SK-N-SH (cell line): ENCODE results near the gene PCED1A. TPM values are rescaled to one million over a fixed set of nuclear protein-coding genes. Genes with fewer than 3 reads are reported as not detected.

Experiments used
- CTCF ChIA-PET: fragments of 300-600, 350-600 bp; formaldehyde crosslinking; extraction: SDS; loops from one replicate; lab custom pipeline; 2021; lab: Yijun Ruan, JAX
- POLR2A ChIA-PET: fragments of 350-600 bp; sonication (Branson Sonifier 250); formaldehyde crosslinking; extraction: SDS; loops from one replicate; lab custom pipeline; 2020; ENCODE audit warnings: antibody characterized with exemption, inconsistent platforms; lab: Yijun Ruan, JAX
- DNase-seq: peaks from one replicate; pipeline ENCODE4 v3.0.0; 2012
- H2AFZ ChIP-seq: fragments of 200-600 bp; sonication (generic); 2 replicates; pipeline ENCODE4 v1.8.1; 2016; ENCODE audit warnings: antibody characterized with exemption, mild to moderate bottlenecking, low read depth
- H3F3A ChIP-seq: fragments of 200-600 bp; sonication (generic); replicated peaks from 2 replicates; pipeline ENCODE3; 2016; ENCODE audit warnings: antibody characterized with exemption, mild to moderate bottlenecking; ENCODE audit not compliant: insufficient read depth
- H3K27ac ChIP-seq, 2 experiments: fragments of 200-500 bp in 1 of 2; fragments of 200-600 bp in 1 of 2; sonication (Bioruptor generic) in 1 of 2; sonication (generic), shearing (Covaris generic) in 1 of 2; 2 replicates each; pipeline versions ENCODE4 v1.5.1 to v1.6.1; 2014 to 2016; ENCODE audit warnings: low read depth in 2 of 2, inconsistent platforms in 1 of 2, low read length in 1 of 2, mild to moderate bottlenecking in 1 of 2, mixed read lengths in 1 of 2
- H3K27me3 ChIP-seq: fragments of 200-600 bp; sonication (generic), shearing (Covaris generic); 2 replicates; pipeline ENCODE4 v1.6.1; 2016; ENCODE audit warnings: mixed run types; ENCODE audit not compliant: insufficient read depth
- H3K36me3 ChIP-seq, 2 experiments: fragments of 200-500 bp in 1 of 2; fragments of 200-600 bp in 1 of 2; sonication (Bioruptor generic) in 1 of 2; sonication (generic) in 1 of 2; replicated peaks in 1 of 2; 2 replicates each; pipeline versions ENCODE3 to v1.5.1; 2014 to 2016; ENCODE audit warnings: low read length in 1 of 2, mild to moderate bottlenecking in 1 of 2; ENCODE audit not compliant: insufficient read depth in 2 of 2, control insufficient read depth in 1 of 2
- H3K4me1 ChIP-seq, 2 experiments: fragments of 200-500 bp in 1 of 2; fragments of 200-600 bp in 1 of 2; sonication (Bioruptor generic) in 1 of 2; sonication (generic), shearing (Covaris generic) in 1 of 2; 2 replicates each; pipeline versions ENCODE4 v1.5.1 to v1.6.1; 2014 to 2016; ENCODE audit warnings: low read depth in 1 of 2, low read length in 1 of 2, mixed run types in 1 of 2; ENCODE audit not compliant: insufficient read depth in 2 of 2, control insufficient read depth in 1 of 2
- H3K4me2 ChIP-seq: fragments of 200-600 bp; sonication (generic), shearing (Covaris generic); 2 replicates; pipeline ENCODE4 v1.6.1; 2017; ENCODE audit warnings: mixed run types
- H3K4me3 ChIP-seq, 2 experiments: fragments of 200-500 bp in 1 of 2; fragments of 200-600 bp in 1 of 2; sonication (Bioruptor generic) in 1 of 2; sonication (generic), shearing (Covaris generic) in 1 of 2; 2 replicates each; pipeline versions ENCODE4 v1.5.1 to v1.8.1; 2014 to 2016; ENCODE audit warnings: low read depth in 2 of 2, inconsistent platforms in 1 of 2, low read length in 1 of 2, mild to moderate bottlenecking in 1 of 2, mixed read lengths in 1 of 2, moderate library complexity in 1 of 2
- H3K79me2 ChIP-seq: fragments of 200-600 bp; sonication (generic); 2 replicates; pipeline ENCODE4 v1.8.1; 2017; ENCODE audit warnings: mild to moderate bottlenecking; ENCODE audit not compliant: insufficient read depth
- H3K9ac ChIP-seq: fragments of 200-600 bp; sonication (generic); 2 replicates; pipeline ENCODE4 v1.6.1; 2017; ENCODE audit warnings: mixed run types
- H3K9me2 ChIP-seq: fragments of 200-600 bp; sonication (generic); 2 replicates; pipeline ENCODE4 v1.6.1; 2017; ENCODE audit warnings: mixed run types
- H3K9me3 ChIP-seq: fragments of 200-600 bp; sonication (generic); 2 replicates; pipeline ENCODE4 v1.6.1; 2017; ENCODE audit warnings: mixed run types, mild to moderate bottlenecking, moderate library complexity
- H4K20me1 ChIP-seq: fragments of 200-600 bp; sonication (generic); 2 replicates; pipeline ENCODE4 v1.6.1; 2017; ENCODE audit warnings: mild to moderate bottlenecking, mixed run types; ENCODE audit not compliant: insufficient read depth
- EZH2phosphoT487 ChIP-seq: fragments of 200-600 bp; sonication (generic); IDR thresholded peaks from 2 replicates; pipeline ENCODE4 v1.6.1; 2017; ENCODE audit warnings: low read depth, mixed run types, mild to moderate bottlenecking, antibody characterized with exemption, moderate library complexity, borderline replicate concordance
- JUND ChIP-seq: IDR thresholded peaks from 2 replicates; pipeline ENCODE4 v1.4.0; 2012
- POLR2AphosphoS5 ChIP-seq: IDR thresholded peaks from 2 replicates; pipeline ENCODE4 v1.6.1; 2012; ENCODE audit warnings: low read depth, low read length
- RCOR1 ChIP-seq: fragments of 150-350 bp; IDR thresholded peaks from 2 replicates; pipeline ENCODE4 v1.6.1; 2017; ENCODE audit warnings: antibody characterized with exemption, low read length
- WGBS: methylation state at CpG from one replicate; pipeline ENCODE4 v1.1.6; 2017; ENCODE audit warnings: low lambda C conversion rate; 5-methylcytosine and 5-hydroxymethylcytosine counted together
- polyA plus RNA-seq, 3 experiments: library from polyadenylated mRNA; depleted of rRNA; stranded (reverse); fragments of >200 nt; gene quantifications; 2 replicates each; pipeline ENCODE4 v1.2.3, GENCODE V29; 2012
- TF ChIP-seq, protein P1 (sequence below): IDR thresholded peaks from 2 replicates; pipeline ENCODE4 v1.6.1; 2012; ENCODE audit warnings: mild to moderate bottlenecking, low read depth, low read length, moderate library complexity
- TF ChIP-seq, protein P2 (sequence below): IDR thresholded peaks from 2 replicates; pipeline ENCODE4 v1.4.0; 2012; ENCODE audit warnings: low read depth, borderline replicate concordance
- TF ChIP-seq, protein P3 (sequence below): IDR thresholded peaks from 2 replicates; pipeline ENCODE4 v1.4.0; 2012; ENCODE audit warnings: low read depth
- TF ChIP-seq, protein P4 (sequence below): fragments of 150-350 bp; IDR thresholded peaks from 2 replicates; pipeline ENCODE4 v1.6.1; 2017; ENCODE audit warnings: antibody characterized with exemption, low read length, low read depth, borderline replicate concordance
- TF ChIP-seq, protein P5 (sequence below): fragments of 200-600 bp; sonication (generic); IDR thresholded peaks from 2 replicates; pipeline ENCODE4 v1.6.1; 2017; ENCODE audit warnings: antibody characterized with exemption, mild to moderate bottlenecking, moderate library complexity

PCED1A gene
- polyA plus RNA-seq, 1 of the 3 experiments (the other 2 are of a cell fraction), result 65.2 TPM

DNA sequence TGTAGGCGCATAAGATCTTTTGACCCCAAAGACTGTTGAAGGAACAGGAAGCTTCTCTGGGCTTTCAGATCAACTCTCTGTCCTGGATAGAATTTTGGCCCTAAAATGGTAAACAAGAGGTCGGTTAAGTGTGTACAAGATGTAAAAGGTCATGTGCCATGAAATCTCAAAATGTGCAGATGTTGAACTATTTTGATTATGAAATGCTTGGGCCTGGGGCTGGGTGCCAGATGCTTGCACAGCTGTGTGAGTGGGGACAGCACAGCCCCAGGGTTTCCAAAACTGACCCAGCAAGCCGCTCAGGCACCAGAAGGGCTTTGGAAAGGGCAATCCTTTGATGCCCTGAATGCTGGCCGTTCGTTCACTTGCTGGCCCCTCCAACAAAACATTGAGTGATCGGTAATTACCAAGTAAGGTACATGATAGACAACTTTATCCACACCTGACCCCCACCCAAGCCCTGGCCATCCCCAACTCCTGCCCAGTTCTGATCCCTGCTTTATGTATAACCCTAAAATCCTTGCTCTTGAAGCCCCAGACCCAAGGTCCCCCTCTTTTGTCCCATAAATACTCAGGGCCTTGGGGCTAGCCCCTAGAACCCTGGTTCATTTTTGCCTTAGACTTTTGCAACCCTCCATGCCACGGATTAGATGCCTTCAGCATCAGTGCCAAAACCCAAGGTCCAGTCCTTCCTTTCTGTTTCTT lies 22.4 kb downstream of the PCED1A start (continued):
- TF ChIP-seq, protein P1, sequence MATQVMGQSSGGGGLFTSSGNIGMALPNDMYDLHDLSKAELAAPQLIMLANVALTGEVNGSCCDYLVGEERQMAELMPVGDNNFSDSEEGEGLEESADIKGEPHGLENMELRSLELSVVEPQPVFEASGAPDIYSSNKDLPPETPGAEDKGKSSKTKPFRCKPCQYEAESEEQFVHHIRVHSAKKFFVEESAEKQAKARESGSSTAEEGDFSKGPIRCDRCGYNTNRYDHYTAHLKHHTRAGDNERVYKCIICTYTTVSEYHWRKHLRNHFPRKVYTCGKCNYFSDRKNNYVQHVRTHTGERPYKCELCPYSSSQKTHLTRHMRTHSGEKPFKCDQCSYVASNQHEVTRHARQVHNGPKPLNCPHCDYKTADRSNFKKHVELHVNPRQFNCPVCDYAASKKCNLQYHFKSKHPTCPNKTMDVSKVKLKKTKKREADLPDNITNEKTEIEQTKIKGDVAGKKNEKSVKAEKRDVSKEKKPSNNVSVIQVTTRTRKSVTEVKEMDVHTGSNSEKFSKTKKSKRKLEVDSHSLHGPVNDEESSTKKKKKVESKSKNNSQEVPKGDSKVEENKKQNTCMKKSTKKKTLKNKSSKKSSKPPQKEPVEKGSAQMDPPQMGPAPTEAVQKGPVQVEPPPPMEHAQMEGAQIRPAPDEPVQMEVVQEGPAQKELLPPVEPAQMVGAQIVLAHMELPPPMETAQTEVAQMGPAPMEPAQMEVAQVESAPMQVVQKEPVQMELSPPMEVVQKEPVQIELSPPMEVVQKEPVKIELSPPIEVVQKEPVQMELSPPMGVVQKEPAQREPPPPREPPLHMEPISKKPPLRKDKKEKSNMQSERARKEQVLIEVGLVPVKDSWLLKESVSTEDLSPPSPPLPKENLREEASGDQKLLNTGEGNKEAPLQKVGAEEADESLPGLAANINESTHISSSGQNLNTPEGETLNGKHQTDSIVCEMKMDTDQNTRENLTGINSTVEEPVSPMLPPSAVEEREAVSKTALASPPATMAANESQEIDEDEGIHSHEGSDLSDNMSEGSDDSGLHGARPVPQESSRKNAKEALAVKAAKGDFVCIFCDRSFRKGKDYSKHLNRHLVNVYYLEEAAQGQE, result no peak

DNA sequence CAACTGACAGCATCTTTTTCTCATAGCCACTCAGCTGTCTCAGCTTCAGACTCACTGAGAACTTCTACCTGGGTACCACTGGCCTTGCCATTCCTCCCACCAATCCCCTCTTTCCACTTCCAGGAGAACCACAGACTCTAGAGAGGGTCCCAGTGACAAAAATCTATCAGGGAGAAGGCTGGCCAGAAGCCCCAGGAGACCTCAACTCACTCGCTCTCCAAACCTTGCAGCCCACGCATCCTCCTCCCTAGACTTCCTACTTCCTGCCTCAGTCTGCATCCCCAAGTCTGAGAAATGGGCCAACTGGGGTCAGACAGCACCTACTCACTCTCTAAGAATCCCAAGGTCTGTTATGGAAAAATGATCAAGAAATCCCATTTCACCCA lies 23.1 kb downstream of the PCED1A start:
- WGBS, result 91% methylated on average over 2 of the region's 2 CpGs
- Histone ChIP-seq H3K36me3 (no peaks in the 10 kb centered on the region), H3K27ac (no peak overlapping the region), H3F3A (peaks cover 13% of the 10 kb centered on the region), H3K79me2 (no peaks in the 10 kb centered on the region), H3K4me1 (peaks cover 14 to 18% of the 10 kb centered on the region in 2 experiments; a peak in 2 of 4 replicates), H3K9me3 (peaks cover 1% of the 10 kb centered on the region), H3K9me2 (no peaks in the 10 kb centered on the region), H4K20me1 (no peaks in the 10 kb centered on the region), H2AFZ (no peak overlapping the region), H3K4me2 (no peak overlapping the region), H3K9ac (no peak overlapping the region), H3K4me3 (no peak overlapping the region), H3K27me3 (no peaks in the 10 kb centered on the region)
- CTCF ChIA-PET, result no interaction called here
- no peak for DNase-seq
- POLR2A ChIA-PET, result no interaction called here
- TF ChIP-seq EZH2phosphoT487 (no peak), JUND (no peak), RCOR1 (no peak), POLR2AphosphoS5 (no peak)
- TF ChIP-seq, protein P2, sequence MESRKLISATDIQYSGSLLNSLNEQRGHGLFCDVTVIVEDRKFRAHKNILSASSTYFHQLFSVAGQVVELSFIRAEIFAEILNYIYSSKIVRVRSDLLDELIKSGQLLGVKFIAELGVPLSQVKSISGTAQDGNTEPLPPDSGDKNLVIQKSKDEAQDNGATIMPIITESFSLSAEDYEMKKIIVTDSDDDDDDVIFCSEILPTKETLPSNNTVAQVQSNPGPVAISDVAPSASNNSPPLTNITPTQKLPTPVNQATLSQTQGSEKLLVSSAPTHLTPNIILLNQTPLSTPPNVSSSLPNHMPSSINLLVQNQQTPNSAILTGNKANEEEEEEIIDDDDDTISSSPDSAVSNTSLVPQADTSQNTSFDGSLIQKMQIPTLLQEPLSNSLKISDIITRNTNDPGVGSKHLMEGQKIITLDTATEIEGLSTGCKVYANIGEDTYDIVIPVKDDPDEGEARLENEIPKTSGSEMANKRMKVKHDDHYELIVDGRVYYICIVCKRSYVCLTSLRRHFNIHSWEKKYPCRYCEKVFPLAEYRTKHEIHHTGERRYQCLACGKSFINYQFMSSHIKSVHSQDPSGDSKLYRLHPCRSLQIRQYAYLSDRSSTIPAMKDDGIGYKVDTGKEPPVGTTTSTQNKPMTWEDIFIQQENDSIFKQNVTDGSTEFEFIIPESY, result no peak
- TF ChIP-seq, protein P3, sequence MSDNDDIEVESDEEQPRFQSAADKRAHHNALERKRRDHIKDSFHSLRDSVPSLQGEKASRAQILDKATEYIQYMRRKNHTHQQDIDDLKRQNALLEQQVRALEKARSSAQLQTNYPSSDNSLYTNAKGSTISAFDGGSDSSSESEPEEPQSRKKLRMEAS, result no peak
- TF ChIP-seq, protein P4, sequence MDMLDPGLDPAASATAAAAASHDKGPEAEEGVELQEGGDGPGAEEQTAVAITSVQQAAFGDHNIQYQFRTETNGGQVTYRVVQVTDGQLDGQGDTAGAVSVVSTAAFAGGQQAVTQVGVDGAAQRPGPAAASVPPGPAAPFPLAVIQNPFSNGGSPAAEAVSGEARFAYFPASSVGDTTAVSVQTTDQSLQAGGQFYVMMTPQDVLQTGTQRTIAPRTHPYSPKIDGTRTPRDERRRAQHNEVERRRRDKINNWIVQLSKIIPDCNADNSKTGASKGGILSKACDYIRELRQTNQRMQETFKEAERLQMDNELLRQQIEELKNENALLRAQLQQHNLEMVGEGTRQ, result no peak
- TF ChIP-seq, protein P5, sequence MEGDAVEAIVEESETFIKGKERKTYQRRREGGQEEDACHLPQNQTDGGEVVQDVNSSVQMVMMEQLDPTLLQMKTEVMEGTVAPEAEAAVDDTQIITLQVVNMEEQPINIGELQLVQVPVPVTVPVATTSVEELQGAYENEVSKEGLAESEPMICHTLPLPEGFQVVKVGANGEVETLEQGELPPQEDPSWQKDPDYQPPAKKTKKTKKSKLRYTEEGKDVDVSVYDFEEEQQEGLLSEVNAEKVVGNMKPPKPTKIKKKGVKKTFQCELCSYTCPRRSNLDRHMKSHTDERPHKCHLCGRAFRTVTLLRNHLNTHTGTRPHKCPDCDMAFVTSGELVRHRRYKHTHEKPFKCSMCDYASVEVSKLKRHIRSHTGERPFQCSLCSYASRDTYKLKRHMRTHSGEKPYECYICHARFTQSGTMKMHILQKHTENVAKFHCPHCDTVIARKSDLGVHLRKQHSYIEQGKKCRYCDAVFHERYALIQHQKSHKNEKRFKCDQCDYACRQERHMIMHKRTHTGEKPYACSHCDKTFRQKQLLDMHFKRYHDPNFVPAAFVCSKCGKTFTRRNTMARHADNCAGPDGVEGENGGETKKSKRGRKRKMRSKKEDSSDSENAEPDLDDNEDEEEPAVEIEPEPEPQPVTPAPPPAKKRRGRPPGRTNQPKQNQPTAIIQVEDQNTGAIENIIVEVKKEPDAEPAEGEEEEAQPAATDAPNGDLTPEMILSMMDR, result no peak
